Daoy (cell line): Measurements from ENCODE around the gene IGLL5. TPM values are rescaled to one million over a fixed set of nuclear protein-coding genes. Genes with fewer than 3 reads are reported as not detected.

ENCODE experiments used
- DNase-seq: peaks from one replicate; pipeline ENCODE4 v3.0.0-alpha.2; 2015; ENCODE audit warnings: low read depth
- total RNA-seq: library from RNA; depleted of rRNA; stranded (reverse); fragments of >200 nt; shearing (Covaris generic); gene quantifications from 2 replicates; pipeline ENCODE4 v1.2.3, GENCODE V29; 2014; rRNA removed

Gene IGLL5
- not detected in 2 replicates for total RNA-seq

GRCh38 chr22:22887621-22888503 lies at the start of gene IGLL5:
Gene IGLL5, plus strand, starts transcription at chr22:22887816. Its CDS starts 238 bp downstream, at chr22:22888054.
- DNase-seq, result no peak

- DNase-seq, result no peak
Measured at GRCh38 chr22:22838148-22838786, 49.3 kb upstream of the IGLL5 start.

- no peak for DNase-seq
Measured at GRCh38 chr22:22839570-22840314, 47.9 kb upstream of the IGLL5 start.

DNA sequence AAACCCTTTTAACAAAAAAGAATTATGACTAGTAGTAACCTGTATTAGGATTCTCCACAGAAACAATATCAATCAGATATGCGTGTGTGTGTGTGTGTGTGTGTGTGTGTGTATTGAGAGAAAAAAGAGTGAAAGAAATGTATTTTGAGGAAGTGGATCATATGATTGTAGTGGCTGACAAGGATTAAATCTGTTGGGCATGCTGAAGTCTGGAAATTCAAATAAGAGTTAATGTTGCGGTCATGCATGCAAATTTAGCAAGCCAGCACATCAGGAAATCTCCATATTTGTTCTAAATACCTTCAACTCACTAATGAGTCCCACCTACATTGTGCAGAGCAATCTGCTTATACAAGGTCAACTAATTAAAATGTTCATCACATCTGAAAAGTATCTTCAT lies 46.8 kb upstream of the IGLL5 start:
- no peak for DNase-seq

DNA sequence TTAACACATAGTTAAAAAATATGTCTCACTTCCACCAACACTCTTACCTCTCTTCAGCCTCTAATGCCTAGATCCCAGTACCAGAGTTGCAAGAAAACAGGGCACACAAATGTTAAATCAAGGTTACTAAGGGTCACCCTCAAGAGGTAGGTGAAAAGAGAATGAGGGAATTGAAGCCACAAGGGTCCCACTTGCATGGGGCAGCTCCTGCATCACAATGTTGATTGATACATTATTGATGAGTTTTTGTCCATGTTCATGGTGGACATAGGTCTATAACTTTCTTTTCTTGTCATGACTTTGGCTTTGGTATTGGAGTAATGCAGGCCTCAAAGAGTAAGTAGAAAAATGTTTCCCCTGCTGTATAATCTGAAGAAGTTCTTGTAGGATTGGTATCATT lies 46.0 kb upstream of the IGLL5 start:
- DNase-seq, result no peak

- no peak for DNase-seq
Measured at GRCh38 chr22:22842085-22842484, 45.5 kb upstream of the IGLL5 start.

DNA sequence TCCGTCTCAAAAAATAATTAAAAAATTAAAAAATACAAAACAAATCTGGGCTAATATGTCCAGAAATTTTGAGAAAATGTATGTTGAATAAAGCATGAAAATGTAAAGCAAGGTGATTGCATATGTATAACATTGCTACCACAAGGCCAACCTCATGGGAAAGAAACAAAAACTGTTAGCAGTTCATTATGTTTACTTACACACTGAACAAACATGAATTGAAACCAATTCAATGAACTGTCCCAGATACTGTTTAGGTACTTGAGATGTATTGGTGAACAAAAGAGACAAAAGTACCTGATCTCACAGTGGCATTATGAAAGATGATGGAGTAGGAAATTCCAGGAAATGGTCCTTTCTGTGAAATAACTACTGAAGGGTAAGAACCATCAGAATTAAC lies 43.8 kb upstream of the IGLL5 start:
- DNase-seq, result no peak

- no peak for DNase-seq
Measured at GRCh38 chr22:22847241-22847640, 40.4 kb upstream of the IGLL5 start.

- DNase-seq, result peak; percentile 53
Measured at GRCh38 chr22:22848364-22848866, 39.2 kb upstream of the IGLL5 start.

- DNase-seq, result no peak
Measured at GRCh38 chr22:22849640-22850610, 37.7 kb upstream of the IGLL5 start.

DNA sequence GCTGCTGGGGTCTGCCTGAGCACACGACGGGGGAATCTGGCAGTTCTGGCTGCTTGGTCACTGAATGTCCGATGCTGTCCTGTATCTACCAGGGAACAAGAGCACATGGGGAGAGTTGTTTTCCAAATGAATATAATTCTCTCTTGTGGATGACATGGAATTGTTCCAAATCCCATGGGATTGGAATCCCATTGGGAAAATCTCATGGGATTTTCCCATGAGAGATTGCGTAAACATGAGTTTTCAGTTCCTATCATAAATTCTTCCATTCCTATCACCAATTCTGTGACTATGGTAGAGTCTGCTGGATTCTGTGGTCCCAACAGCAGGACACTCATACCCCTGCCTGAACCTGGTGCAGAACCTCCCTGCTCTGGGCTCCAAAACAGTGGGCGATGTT lies 35.6 kb upstream of the IGLL5 start:
- no peak for DNase-seq

DNA sequence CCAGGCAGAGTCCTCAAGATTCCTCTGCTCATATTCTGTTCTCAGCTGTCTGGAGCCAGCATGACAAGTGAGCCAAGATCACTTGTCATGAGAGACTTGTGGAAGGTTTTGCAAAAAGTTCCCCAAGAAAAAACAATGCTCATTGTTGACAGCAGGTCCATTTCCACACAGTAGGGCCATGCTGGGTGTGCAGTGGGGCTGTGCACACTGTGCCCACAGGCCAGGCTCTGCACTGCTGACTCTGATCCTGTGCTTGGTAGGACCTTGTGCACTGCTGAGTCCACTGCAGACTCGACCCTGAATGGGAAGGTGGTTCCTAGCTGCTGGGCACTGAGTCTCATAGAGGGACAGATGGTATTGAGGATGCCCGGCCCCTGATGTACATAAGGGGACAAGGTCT lies 33.9 kb upstream of the IGLL5 start:
- no peak for DNase-seq

DNA sequence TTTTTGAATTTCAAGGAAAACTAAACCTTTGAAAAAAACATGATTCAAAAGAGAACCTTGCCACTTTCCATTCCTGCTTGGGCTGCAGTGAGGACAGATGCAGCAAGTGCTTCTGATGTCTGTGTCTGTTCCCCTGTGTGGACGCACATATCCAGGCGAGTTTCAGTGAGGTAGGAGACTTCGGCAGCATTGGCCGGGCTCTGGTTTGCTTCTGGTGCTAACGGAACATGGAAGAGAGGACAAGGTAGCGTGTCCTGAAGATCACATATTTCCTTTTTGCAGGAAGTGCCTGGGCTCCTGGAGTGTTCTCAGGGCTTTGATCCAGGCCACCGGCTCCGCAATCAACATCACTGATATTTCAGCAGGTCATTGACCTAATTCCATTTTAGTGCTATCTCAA lies 33.1 kb upstream of the IGLL5 start:
- DNase-seq, result no peak

DNA sequence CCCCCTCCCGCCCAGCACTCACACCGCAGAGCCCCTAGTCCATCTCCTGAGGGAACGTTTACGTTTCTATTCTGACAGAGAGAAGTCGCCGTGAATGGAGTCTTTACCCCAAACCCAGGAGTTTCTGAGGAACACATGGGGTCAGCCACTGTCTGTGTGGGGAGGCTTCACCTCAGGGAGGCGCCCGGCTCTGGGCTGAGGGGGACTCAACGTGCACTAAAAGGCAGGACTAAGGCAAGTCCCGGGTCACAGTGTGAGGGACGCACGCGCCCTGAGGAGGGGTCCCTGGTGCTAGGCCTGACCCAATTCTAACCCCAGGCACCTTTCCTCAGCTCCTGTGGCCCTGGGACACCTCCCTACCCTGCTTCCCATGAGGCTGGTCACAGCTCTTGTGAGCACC lies 32.5 kb upstream of the IGLL5 start:
- DNase-seq, result no peak

DNA sequence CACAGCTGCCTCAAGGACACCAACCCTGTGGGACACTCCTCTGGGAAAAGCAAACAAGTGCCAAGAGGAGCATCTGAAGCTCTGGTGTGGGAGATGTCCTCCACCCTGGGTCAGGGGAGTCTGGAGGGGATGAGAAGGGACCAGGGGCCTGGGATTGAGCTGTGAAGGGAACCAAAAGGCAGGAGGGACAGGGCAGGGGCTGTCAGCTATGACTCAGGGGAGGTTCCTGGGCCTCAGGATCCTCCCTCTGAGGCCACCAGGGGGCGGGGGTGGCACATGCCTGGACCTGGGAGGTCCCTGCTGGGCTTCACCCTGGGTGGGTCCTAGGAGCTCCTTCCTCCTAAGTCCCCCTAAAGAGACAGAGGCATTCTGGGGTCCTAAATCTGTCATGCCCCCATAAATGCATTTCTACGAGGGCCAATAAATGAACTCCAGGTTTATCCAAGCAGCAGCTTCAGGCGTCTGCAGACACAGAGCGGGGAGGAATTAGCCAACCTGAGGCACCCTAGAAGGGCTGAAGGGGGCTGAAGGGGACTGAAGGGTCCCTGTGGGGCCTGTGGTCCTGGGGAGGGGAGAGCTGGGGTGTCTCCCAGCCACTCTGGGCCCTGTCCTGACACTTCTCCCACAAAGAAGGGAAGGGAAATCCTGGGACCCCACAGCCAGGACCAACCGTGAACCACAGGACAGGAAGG lies 31.9 kb upstream of the IGLL5 start:
- DNase-seq, result peak; percentile 36

- no peak for DNase-seq
Measured at GRCh38 chr22:22856364-22856763, 31.3 kb upstream of the IGLL5 start.

GRCh38 chr22:22856885-22857606 lies 30.6 kb upstream of the IGLL5 start:
- DNase-seq, result no peak

- no peak for DNase-seq
Measured at GRCh38 chr22:22857607-22858558, 29.7 kb upstream of the IGLL5 start.

GRCh38 chr22:22858559-22858937 lies 29.1 kb upstream of the IGLL5 start:
- DNase-seq, result no peak
